Activated T-cell treated with anti-CD3 and anti-CD28 coated beads for 24 hours (primary cell): Measurements from ENCODE around the gene CCDC92.

Experiments used
- DNase-seq: peaks from one replicate; pipeline ENCODE4 v3.0.0-alpha.2; 2020; ENCODE audit warnings: low read depth

The CCDC92 gene

GRCh38 chr12:123976227-123976826 is 3.7 kb upstream of the CCDC92 start:
- no peak for DNase-seq

- DNase-seq, result no peak
Observed at GRCh38 chr12:123973552-123974341, 1.1 kb upstream of the CCDC92 start.

- DNase-seq, result peak; percentile 21
Observed at GRCh38 chr12:123971770-123972456, 718 bp downstream of the CCDC92 start.

- no peak for DNase-seq
Observed at GRCh38 chr12:123971449-123971769, 1.2 kb downstream of the CCDC92 start.

GRCh38 chr12:123967121-123967586 is 5.5 kb downstream of the CCDC92 start:
- DNase-seq, result no peak

- DNase-seq, result no peak
Observed at GRCh38 chr12:123966596-123966995, 6.0 kb downstream of the CCDC92 start.

- DNase-seq, result no peak
Observed at GRCh38 chr12:123965382-123965781, 7.2 kb downstream of the CCDC92 start.

- DNase-seq, result no peak
Observed at GRCh38 chr12:123963821-123964220, 8.8 kb downstream of the CCDC92 start.

- DNase-seq, result no peak
Observed at GRCh38 chr12:123962513-123962912, 10.1 kb downstream of the CCDC92 start.

GRCh38 chr12:123961585-123962345 is 10.9 kb downstream of the CCDC92 start:
- DNase-seq, result no peak

GRCh38 chr12:123960856-123961255 is 11.8 kb downstream of the CCDC92 start:
- no peak for DNase-seq

- DNase-seq, result no peak
Observed at GRCh38 chr12:123960029-123960735, 12.4 kb downstream of the CCDC92 start.

GRCh38 chr12:123958876-123959275 is 13.8 kb downstream of the CCDC92 start:
- no peak for DNase-seq

- DNase-seq, result no peak
Observed at GRCh38 chr12:123958462-123958861, 14.2 kb downstream of the CCDC92 start.

- no peak for DNase-seq
Observed at GRCh38 chr12:123957196-123957595, 15.4 kb downstream of the CCDC92 start.

- no peak for DNase-seq
Observed at GRCh38 chr12:123956249-123956648, 16.4 kb downstream of the CCDC92 start.

- DNase-seq, result no peak
Observed at GRCh38 chr12:123954647-123955350, 17.8 kb downstream of the CCDC92 start.

GRCh38 chr12:123952037-123952436 is 20.6 kb downstream of the CCDC92 start:
- DNase-seq, result no peak

GRCh38 chr12:123951467-123951866 is 21.2 kb downstream of the CCDC92 start:
- DNase-seq, result no peak

GRCh38 chr12:123950476-123951349 is 21.9 kb downstream of the CCDC92 start:
- DNase-seq, result no peak
